ENCODE measurements around the gene RPS6KA5. TPM values are rescaled to one million over a fixed set of nuclear protein-coding genes. Genes with fewer than 3 reads are reported as not detected.
"Not testable (repeated sequence)": the region's sequence is repeated elsewhere in the genome, so short reads cannot be mapped to it uniquely, and the experiment has no call there.

RPS6KA5 gene
- total RNA-seq, 1 experiment from 2014 or later, result 2.9 TPM

GRCh38 chr14:90981636-90982035 is 78.8 kb downstream of the RPS6KA5 start:
- DNase-seq, result no peak
- H3K4me3 ChIP-seq, result no peak overlapping the region
- H3K27me3 ChIP-seq, result no peaks in the 10 kb centered on the region
- H3K9me3 ChIP-seq, result no peaks in the 10 kb centered on the region
- no peaks in the 10 kb centered on the region for H3K36me3 ChIP-seq

- not testable (repeated sequence) for H3K27me3 ChIP-seq, H3K9me3 ChIP-seq, H3K36me3 ChIP-seq, H3K4me3 ChIP-seq, DNase-seq
Measured at GRCh38 chr14:90980636-90981035, 79.8 kb downstream of the RPS6KA5 start.

GRCh38 chr14:90979515-90979914 is 80.9 kb downstream of the RPS6KA5 start:
- no peak overlapping the region for H3K4me3 ChIP-seq
- no peak for DNase-seq
- H3K9me3 ChIP-seq, result no peaks in the 10 kb centered on the region
- no peaks in the 10 kb centered on the region for H3K27me3 ChIP-seq
- H3K36me3 ChIP-seq, result no peaks in the 10 kb centered on the region

GRCh38 chr14:90976101-90976500 is 84.3 kb downstream of the RPS6KA5 start:
- H3K4me3 ChIP-seq, result no peak overlapping the region
- H3K9me3 ChIP-seq, result no peaks in the 10 kb centered on the region
- DNase-seq, result no peak
- no peaks in the 10 kb centered on the region for H3K27me3 ChIP-seq
- no peaks in the 10 kb centered on the region for H3K36me3 ChIP-seq

- no peaks in the 10 kb centered on the region for H3K9me3 ChIP-seq
- no peaks in the 10 kb centered on the region for H3K27me3 ChIP-seq
- no peak for DNase-seq
- H3K4me3 ChIP-seq, result no peak overlapping the region
- no peaks in the 10 kb centered on the region for H3K36me3 ChIP-seq
Measured at GRCh38 chr14:90971687-90972086, 88.8 kb downstream of the RPS6KA5 start.

- DNase-seq, result no peak
- Histone ChIP-seq H3K9me3 (no peaks in the 10 kb centered on the region), H3K27me3 (no peaks in the 10 kb centered on the region), H3K36me3 (no peaks in the 10 kb centered on the region), H3K4me3 (no peak overlapping the region)
Measured at GRCh38 chr14:90970167-90970600, 90.3 kb downstream of the RPS6KA5 start.

- no peaks in the 10 kb centered on the region for H3K36me3 ChIP-seq
- no peaks in the 10 kb centered on the region for H3K27me3 ChIP-seq
- no peak overlapping the region for H3K4me3 ChIP-seq
- H3K9me3 ChIP-seq, result no peaks in the 10 kb centered on the region
- no peak for DNase-seq
Measured at GRCh38 chr14:90969531-90970166, 90.8 kb downstream of the RPS6KA5 start.

- H3K9me3 ChIP-seq, result no peaks in the 10 kb centered on the region
- no peak for DNase-seq
- no peaks in the 10 kb centered on the region for H3K27me3 ChIP-seq
Measured at GRCh38 chr14:90968025-90968424, 92.4 kb downstream of the RPS6KA5 start.

GRCh38 chr14:90966493-90966892 is 93.9 kb downstream of the RPS6KA5 start:
- Histone ChIP-seq H3K9me3 (no peaks in the 10 kb centered on the region), H3K36me3 (no peaks in the 10 kb centered on the region), H3K4me3 (no peak overlapping the region), H3K27me3 (no peaks in the 10 kb centered on the region)
- no peak for DNase-seq

More at GRCh38 chr14:90968025-90968424, 92.4 kb downstream of the RPS6KA5 start:
- no peak overlapping the region for H3K4me3 ChIP-seq
- H3K36me3 ChIP-seq, result no peaks in the 10 kb centered on the region

GRCh38 chr14:90965765-90966164 is 94.7 kb downstream of the RPS6KA5 start:
- Histone ChIP-seq H3K4me3 (no peak overlapping the region), H3K36me3 (no peaks in the 10 kb centered on the region), H3K27me3 (no peaks in the 10 kb centered on the region), H3K9me3 (no peaks in the 10 kb centered on the region)
- no peak for DNase-seq

GRCh38 chr14:90963343-90963742 is 97.1 kb downstream of the RPS6KA5 start:
- Histone ChIP-seq H3K36me3 (no peaks in the 10 kb centered on the region), H3K4me3 (no peak overlapping the region), H3K27me3 (no peaks in the 10 kb centered on the region), H3K9me3 (no peaks in the 10 kb centered on the region)
- no peak for DNase-seq

GRCh38 chr14:90962505-90963109 is 97.8 kb downstream of the RPS6KA5 start:
- H3K36me3 ChIP-seq, result no peaks in the 10 kb centered on the region
- no peaks in the 10 kb centered on the region for H3K9me3 ChIP-seq
- no peak for DNase-seq
- H3K4me3 ChIP-seq, result no peak overlapping the region
- no peaks in the 10 kb centered on the region for H3K27me3 ChIP-seq

- no peak overlapping the region for H3K4me3 ChIP-seq
- no peaks in the 10 kb centered on the region for H3K36me3 ChIP-seq
- no peak for DNase-seq
- H3K9me3 ChIP-seq, result peaks cover 6% of the 10 kb centered on the region; the same call in 1 of the 2 replicates
- no peaks in the 10 kb centered on the region for H3K27me3 ChIP-seq
Measured at GRCh38 chr14:90960818-90961217, 99.6 kb downstream of the RPS6KA5 start.

GRCh38 chr14:90959344-90959743 is 101.1 kb downstream of the RPS6KA5 start:
- Histone ChIP-seq H3K36me3 (no peaks in the 10 kb centered on the region), H3K9me3 (peaks cover 6% of the 10 kb centered on the region; the same call in 1 of the 2 replicates), H3K27me3 (no peaks in the 10 kb centered on the region), H3K4me3 (no peak overlapping the region)
- DNase-seq, result no peak

- Histone ChIP-seq H3K36me3 (no peaks in the 10 kb centered on the region), H3K9me3 (peaks cover 6% of the 10 kb centered on the region; the same call in 1 of the 2 replicates), H3K27me3 (no peaks in the 10 kb centered on the region), H3K4me3 (no peak overlapping the region)
- DNase-seq, result no peak
Measured at GRCh38 chr14:90956273-90956672, 104.2 kb downstream of the RPS6KA5 start.

- DNase-seq, H3K27me3 ChIP-seq, H3K4me3 ChIP-seq, H3K9me3 ChIP-seq, H3K36me3 ChIP-seq: not testable (repeated sequence)
Measured at GRCh38 chr14:90953643-90954042, 106.8 kb downstream of the RPS6KA5 start.

GRCh38 chr14:90943367-90943766 is 117.1 kb downstream of the RPS6KA5 start:
- H3K36me3 ChIP-seq, result no peaks in the 10 kb centered on the region
- no peaks in the 10 kb centered on the region for H3K9me3 ChIP-seq
- H3K27me3 ChIP-seq, result no peaks in the 10 kb centered on the region
- H3K4me3 ChIP-seq, result no peak overlapping the region
- no peak for DNase-seq

GRCh38 chr14:90942511-90942910 is 117.9 kb downstream of the RPS6KA5 start:
- Histone ChIP-seq H3K27me3 (no peaks in the 10 kb centered on the region), H3K4me3 (no peak overlapping the region), H3K36me3 (no peaks in the 10 kb centered on the region), H3K9me3 (no peaks in the 10 kb centered on the region)
- DNase-seq, result no peak
